ENCODE measurements around the gene ZDHHC18. TPM values are rescaled to one million over a fixed set of nuclear protein-coding genes. Genes with fewer than 3 reads are reported as not detected.
"Not testable (repeated sequence)": the region's sequence is repeated elsewhere in the genome, so short reads cannot be mapped to it uniquely, and the experiment has no call there.

ZDHHC18 gene
- total RNA-seq, 1 donor: 16.4 TPM

GRCh38 chr1:26839779-26840178 lies 13.3 kb downstream of the ZDHHC18 start:
- DNase-seq (ENCODE audit: low read depth): no peak
- TF ChIP-seq CTCF (IDR thresholded peaks at IDR 0.05; ENCODE audit: insufficient read depth, low read depth, low read length): no peak

GRCh38 chr1:26844424-26845196 lies 18.1 kb downstream of the ZDHHC18 start:
- no peak for DNase-seq (ENCODE audit: low read depth)
- TF ChIP-seq CTCF (IDR thresholded peaks at IDR 0.05; ENCODE audit: insufficient read depth, low read depth, low read length): no peak
- no peak overlapping the region for H3K4me3 ChIP-seq (ENCODE audit: low read depth, low read length)

More at GRCh38 chr1:26839779-26840178, 13.3 kb downstream of the ZDHHC18 start:
- H3K4me3 ChIP-seq (ENCODE audit: low read depth, low read length): no peak overlapping the region

- not testable (repeated sequence) for DNase-seq (ENCODE audit: low read depth); H3K4me3 ChIP-seq (ENCODE audit: low read depth, low read length)
These were observed 21.3 kb downstream of the ZDHHC18 start for GRCh38 chr1:26847826-26848225.

GRCh38 chr1:26848499-26848898 lies 22.0 kb downstream of the ZDHHC18 start:
- no peak overlapping the region for H3K4me3 ChIP-seq (ENCODE audit: low read depth, low read length)
- no peak for DNase-seq (ENCODE audit: low read depth)

GRCh38 chr1:26848941-26849774 lies 22.7 kb downstream of the ZDHHC18 start:
- TF ChIP-seq CTCF (IDR thresholded peaks at IDR 0.05; ENCODE audit: insufficient read depth, low read depth, low read length): no peak
- no peak overlapping the region for H3K4me3 ChIP-seq (ENCODE audit: low read depth, low read length)
- DNase-seq (ENCODE audit: low read depth): peak; percentile 49

More at GRCh38 chr1:26848499-26848898, 22.0 kb downstream of the ZDHHC18 start:
- TF ChIP-seq CTCF (IDR thresholded peaks at IDR 0.05; ENCODE audit: insufficient read depth, low read depth, low read length): no peak

- no peak overlapping the region for H3K4me3 ChIP-seq (ENCODE audit: low read depth, low read length)
- DNase-seq (ENCODE audit: low read depth): no peak
- TF ChIP-seq CTCF (IDR thresholded peaks at IDR 0.05; ENCODE audit: insufficient read depth, low read depth, low read length): no peak
These were observed 24.7 kb downstream of the ZDHHC18 start for GRCh38 chr1:26851106-26851684.

GRCh38 chr1:26852701-26853100 lies 26.2 kb downstream of the ZDHHC18 start:
- DNase-seq (ENCODE audit: low read depth): no peak
- H3K4me3 ChIP-seq (ENCODE audit: low read depth, low read length): no peak overlapping the region
- no peak for TF ChIP-seq CTCF (IDR thresholded peaks at IDR 0.05; ENCODE audit: insufficient read depth, low read depth, low read length)

Data from fibroblast of villous mesenchyme (primary cell).